Fibroblast of the aortic adventitia (primary cell): ENCODE data around the gene ASPHD2. TPM values are rescaled to one million over a fixed set of nuclear protein-coding genes. Genes with fewer than 3 reads are reported as not detected.

Experiments used
- DNase-seq: peaks from one replicate; pipeline ENCODE4 v3.0.0-alpha.2; 2010; ENCODE audit warnings: low read depth
- H3K4me3 ChIP-seq: 2 replicates; pipeline ENCODE4 v1.5.1; 2011; ENCODE audit warnings: low read depth, mild to moderate bottlenecking, control low read depth, low read length, moderate library complexity
- total RNA-seq: library from RNA; depleted of rRNA; stranded (reverse); fragments of >200 nt; gene quantifications from 2 replicates; pipeline ENCODE4 v1.2.3, GENCODE V29; 2012; ENCODE audit warnings: low replicate concordance
- TF ChIP-seq, protein P1 (sequence below): IDR thresholded peaks from 2 replicates; pipeline ENCODE4 v1.5.1; 2011; ENCODE audit warnings: mild to moderate bottlenecking, low read length, control low read depth, inconsistent platforms; ENCODE audit not compliant: insufficient read depth

The ASPHD2 gene
- total RNA-seq, 1 donor: 4.2 TPM

DNA sequence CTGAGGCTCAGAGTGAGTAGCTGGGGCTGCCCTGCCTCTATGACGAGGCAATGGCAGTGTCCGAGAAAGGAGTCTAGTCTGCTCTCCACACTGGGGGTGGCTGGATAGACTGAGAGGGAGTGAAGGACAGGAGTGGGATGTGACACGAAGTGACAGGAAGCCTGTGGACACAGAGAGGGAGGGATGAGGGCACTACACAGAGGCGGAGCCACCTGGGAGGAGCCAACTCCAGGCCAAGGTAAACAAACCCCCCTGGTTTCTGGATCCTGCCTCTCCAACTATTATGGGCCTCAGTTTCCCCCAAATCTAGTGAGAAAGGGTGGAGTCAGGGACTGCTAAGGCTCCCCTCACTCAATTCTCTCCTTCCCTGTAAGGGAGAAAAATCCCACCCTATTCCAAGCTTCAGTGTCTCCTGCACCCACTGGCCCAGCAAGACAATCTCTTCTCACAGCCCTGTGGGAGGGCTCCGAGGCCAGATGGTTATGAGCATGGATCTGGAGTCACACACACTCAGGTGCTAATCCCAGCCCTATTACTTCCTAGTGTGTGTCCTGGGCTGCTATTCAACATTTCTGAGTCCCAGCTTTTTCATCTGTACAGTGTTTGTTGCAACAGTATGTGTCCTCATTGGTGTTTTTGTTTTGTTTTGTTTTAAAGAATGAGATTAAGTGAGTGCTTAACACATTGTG is 24.9 kb downstream of the ASPHD2 start:
- no peak for DNase-seq
- H3K4me3 ChIP-seq: no peak overlapping the region
- TF ChIP-seq, protein P1, sequence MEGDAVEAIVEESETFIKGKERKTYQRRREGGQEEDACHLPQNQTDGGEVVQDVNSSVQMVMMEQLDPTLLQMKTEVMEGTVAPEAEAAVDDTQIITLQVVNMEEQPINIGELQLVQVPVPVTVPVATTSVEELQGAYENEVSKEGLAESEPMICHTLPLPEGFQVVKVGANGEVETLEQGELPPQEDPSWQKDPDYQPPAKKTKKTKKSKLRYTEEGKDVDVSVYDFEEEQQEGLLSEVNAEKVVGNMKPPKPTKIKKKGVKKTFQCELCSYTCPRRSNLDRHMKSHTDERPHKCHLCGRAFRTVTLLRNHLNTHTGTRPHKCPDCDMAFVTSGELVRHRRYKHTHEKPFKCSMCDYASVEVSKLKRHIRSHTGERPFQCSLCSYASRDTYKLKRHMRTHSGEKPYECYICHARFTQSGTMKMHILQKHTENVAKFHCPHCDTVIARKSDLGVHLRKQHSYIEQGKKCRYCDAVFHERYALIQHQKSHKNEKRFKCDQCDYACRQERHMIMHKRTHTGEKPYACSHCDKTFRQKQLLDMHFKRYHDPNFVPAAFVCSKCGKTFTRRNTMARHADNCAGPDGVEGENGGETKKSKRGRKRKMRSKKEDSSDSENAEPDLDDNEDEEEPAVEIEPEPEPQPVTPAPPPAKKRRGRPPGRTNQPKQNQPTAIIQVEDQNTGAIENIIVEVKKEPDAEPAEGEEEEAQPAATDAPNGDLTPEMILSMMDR: no peak

DNA sequence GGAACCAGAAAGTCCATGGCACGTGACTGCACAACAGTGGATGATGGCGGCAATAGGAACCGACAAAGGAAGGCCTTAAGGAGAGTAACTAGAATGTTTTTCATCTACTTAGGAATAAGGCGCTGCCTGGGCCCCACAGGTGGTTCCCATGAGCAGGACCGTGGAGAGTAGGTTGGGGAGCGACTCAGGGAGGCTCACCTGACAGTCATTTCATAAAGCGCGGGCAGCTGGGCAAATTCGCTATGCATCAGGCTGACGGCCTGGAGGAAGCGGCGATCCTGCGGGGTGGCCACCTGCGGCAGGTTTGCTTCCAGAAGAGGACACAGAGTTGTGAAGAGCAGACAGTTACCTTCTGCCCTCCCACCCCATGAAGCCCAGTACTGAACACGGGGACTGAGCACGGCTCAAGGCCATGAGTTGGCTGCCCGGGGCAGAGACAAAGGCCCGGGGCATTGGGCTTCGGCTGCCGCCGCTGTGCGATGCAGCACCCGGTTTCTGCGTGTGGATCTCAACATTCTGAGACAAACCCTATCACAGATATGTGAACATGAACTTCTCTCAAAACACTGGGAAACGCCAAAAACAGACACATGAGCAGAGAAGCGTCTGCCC is 28.7 kb downstream of the ASPHD2 start:
- no peak for DNase-seq
- TF ChIP-seq, protein P1: no peak
- no peak overlapping the region for H3K4me3 ChIP-seq

DNA sequence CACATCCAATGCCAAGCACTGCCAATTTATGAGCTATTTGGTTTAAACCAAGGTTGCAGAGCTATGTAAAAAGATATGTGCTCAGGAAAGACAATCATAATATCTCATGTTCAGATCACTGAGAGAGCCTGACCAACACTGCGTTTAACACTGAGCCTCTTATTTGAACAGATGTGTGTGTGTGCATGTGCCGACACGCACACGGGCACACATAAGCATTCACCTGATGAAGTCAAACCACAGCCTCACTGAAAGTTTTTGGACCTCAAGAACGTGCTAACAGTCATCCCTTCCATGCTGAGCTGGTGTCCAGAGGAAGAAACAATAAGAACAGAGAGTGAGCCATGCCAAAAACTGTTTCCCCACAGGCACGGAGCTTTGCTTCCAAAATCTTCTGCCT is 31.1 kb downstream of the ASPHD2 start:
- DNase-seq: peak; percentile 35
- no peak overlapping the region for H3K4me3 ChIP-seq
- TF ChIP-seq, protein P1: no peak

DNA sequence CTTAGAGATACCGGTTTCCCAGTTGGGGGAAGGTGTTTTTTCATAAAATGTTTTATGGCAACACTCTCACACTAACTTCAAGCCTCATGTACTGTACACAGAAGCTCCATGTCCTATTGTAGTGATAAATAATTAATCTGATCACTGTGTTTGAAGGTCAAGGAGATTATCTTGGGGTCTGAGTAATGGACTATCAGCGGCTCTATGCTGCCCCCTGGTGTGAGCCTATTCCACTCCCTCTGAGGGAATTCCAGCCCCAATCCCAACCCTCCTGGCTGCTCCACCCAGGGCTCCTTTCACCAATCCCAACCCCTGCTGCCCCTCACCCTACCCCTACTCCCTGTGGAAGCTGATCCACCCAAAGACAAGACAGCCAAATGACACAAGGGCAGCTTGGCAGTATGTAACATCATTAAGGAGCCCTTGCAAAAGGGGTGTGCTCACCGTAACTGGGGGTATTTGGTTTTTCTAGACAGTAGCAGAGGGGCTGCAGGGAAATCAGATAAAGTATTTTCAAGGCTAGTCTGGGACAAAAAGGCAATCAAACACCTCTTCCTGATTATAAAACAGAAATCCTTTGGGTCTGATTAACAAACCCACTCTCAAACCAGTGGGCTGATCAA is 32.2 kb downstream of the ASPHD2 start:
- TF ChIP-seq, protein P1: peak; percentile 91
- DNase-seq: peak; percentile 59
- H3K4me3 ChIP-seq: no peak overlapping the region

DNA sequence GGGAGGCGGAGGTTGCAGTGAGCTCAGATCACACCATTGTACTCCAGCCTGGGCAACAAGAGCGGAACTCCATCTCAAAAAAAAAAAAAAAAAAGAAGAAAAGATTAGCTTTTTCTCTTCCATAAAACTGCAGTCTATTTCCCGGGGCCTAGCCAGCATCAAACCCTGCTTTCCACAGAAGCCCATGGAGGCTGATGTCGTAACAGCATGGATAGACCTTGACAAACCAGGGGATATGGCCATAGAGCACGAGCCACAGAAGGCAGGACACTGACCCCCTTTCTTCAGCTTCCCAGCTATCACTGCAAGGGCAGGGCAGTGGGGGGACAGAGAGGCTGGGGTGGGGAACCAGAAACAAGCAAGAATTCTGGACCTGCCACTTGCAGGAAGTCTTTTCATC is 33.0 kb downstream of the ASPHD2 start:
- H3K4me3 ChIP-seq: no peak overlapping the region
- TF ChIP-seq, protein P1: no peak
- no peak for DNase-seq

DNA sequence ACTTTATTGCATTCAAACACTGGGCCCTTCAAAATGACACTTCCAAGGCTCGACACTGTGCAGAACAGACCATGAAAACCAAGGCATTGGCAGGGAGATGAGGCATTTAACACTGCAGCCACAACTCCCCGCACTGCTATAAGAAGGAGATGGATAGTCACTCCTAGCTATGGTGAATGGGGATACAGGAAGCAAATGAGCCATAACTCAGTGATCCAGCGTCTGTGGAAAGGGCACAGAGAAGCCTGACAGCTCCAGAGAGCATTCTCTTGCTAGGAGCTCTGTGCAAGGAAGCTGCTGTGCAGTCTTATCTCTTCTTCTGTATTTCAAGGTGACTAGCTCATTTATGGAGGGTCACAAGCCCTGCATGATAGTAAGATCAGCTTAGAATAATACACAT is 33.6 kb downstream of the ASPHD2 start:
- DNase-seq: no peak
- TF ChIP-seq, protein P1: no peak
- no peak overlapping the region for H3K4me3 ChIP-seq
